ENCODE data around the gene GJD3.

GJD3 gene

DNA sequence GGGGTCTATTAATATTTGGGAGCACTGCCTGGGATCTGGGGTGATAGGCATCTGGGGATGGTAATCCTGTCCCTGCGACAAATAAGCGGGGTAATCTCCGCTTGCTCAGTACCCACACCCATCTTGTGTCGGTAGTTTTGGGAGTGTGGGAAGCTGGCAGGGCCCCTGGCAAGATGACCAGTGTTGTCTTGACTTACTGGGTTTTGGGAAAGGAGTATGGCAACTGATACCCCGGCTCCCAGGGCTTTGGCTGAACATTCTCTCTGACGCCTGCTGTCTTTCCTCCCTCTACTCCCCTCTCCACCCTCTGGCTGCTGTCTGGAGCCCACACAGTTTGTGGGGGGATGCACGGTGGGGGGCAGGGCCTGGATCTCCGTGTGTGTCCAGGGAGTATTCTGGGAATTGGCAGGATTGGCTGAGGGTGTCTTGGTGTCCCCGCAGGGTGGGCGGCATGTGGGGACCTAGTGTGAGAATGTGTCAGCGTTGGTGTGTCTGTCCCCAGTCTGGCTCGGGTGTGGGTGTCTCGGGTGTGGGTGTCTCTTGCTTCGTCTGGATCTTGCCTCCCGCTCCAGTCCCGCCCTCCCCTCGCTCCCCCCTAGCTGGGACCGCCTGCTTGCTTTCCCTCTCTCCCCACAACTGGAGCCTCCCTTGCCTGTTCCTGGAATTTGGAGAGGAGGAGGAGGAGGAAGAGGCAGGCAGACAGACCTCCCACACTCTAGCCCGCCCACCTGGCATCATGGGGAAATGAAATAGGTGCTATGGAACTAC is 43.6 kb downstream of the GJD3 start:
- no peak for DNase-seq

GRCh38 chr17:40319651-40320540 is 44.6 kb downstream of the GJD3 start:
- DNase-seq, result peak; percentile 74

GRCh38 chr17:40318830-40319391 is 45.6 kb downstream of the GJD3 start:
- DNase-seq, result no peak

GRCh38 chr17:40317880-40318829 is 46.4 kb downstream of the GJD3 start:
- DNase-seq, result peak; percentile 94

GRCh38 chr17:40317345-40317873 is 47.1 kb downstream of the GJD3 start:
- peak; percentile 57 for DNase-seq

DNA sequence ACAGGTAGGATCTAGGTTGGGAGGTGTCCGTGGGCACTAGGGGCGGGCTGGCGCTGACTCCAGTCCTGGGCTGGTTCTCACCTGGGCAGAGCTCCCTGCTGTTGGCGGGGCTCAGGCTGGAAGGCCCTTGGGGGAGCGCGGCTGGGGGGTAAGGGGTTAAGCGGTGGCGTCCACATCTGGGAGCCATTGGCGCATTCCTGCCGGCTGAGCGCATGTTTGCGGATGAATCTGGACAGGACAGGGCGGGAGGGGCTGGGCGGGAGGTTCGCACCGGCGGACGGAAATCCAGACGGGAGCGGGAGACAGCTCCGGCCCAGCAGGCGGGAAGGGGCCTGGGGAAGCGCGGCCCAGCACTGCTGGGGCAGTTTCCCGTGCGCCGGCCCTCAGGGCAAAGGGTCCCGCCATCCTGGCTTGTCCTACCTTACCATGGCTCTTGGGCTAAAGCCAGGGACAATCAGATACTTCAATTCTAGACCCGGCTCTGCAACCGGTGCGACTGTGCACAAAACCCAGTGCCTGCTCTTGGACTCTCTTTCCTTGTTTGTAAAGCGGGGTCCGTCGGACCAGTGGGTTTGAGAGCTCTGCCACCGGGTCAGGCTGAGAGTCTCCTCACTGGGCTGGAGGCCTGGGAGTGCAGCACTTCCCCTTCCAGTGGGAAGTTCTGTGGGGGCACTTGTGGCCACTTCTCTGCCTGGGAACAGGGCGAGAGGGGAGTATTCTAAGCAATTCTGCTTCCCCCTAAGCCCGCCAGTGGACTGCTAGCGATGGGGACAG is 47.8 kb downstream of the GJD3 start:
- DNase-seq, result no peak

- no peak for DNase-seq
Observed at GRCh38 chr17:40315678-40316570, 48.6 kb downstream of the GJD3 start.

DNA sequence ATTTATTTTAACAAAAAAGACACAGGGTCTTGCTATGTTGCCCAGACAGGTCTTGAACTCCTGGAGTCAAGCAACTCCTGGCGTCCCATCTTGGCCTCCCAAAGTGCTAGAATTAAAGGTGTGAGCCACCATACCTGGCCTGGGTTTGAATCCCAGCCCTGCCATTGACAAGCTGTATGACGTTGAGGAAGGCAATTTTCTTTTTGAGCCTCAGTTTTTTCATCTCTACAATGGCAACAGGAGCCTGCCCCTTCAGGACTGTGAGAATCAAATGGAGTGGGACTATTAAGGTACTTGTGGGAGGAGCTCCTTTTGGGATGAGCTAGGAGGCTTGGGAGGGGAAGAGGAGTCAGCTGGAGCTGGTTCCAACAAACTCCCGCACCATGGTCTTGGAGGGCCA is 49.3 kb downstream of the GJD3 start:
- no peak for DNase-seq

- DNase-seq, result peak; percentile 90
Observed at GRCh38 chr17:40314584-40314956, 50.0 kb downstream of the GJD3 start.

- no peak for DNase-seq
Observed at GRCh38 chr17:40313668-40314583, 50.6 kb downstream of the GJD3 start.
